Measurements from ENCODE around the gene TMEM203. TPM values are rescaled to one million over a fixed set of nuclear protein-coding genes. Genes with fewer than 3 reads are reported as not detected.

TMEM203 gene
- total and polyA plus RNA-seq, 9 donors: 29.2 to 40.8 (median 37.5) TPM

GRCh38 chr9:137216188-137216965, 10.9 kb upstream of the TMEM203 start:
- H3K27me3 ChIP-seq: no peaks in the 10 kb centered on the region
- no peak overlapping the region for H3K4me3 ChIP-seq
- H3K9me3 ChIP-seq: no peaks in the 10 kb centered on the region
- no peak for DNase-seq
- H3K27ac ChIP-seq: no peak overlapping the region
- peaks cover 5% of the 10 kb centered on the region for H3K4me1 ChIP-seq (ENCODE audit: insufficient read depth)
- H3K36me3 ChIP-seq: no peaks in the 10 kb centered on the region
- intact Hi-C loops (cut with DNase I): no loop called here
- TF ChIP-seq POLR2A (IDR thresholded peaks at IDR 0.05) (no peak), CTCF (IDR thresholded peaks at IDR 0.05) (no peak), EP300 (IDR thresholded peaks at IDR 0.05) (no peak)
- WGBS, 3 donors: 84 to 90% (median 87%) methylated on average over 29 to 30 of the region's 30 CpGs

GRCh38 chr9:137215196-137215986, 9.9 kb upstream of the TMEM203 start:
- intact Hi-C loops (cut with DNase I): no loop called here
- DNase-seq: no peak
- Histone ChIP-seq H3K4me3 (no peak overlapping the region), H3K4me1 (ENCODE audit: insufficient read depth) (peaks cover 5% of the 10 kb centered on the region), H3K27me3 (no peaks in the 10 kb centered on the region), H3K36me3 (no peaks in the 10 kb centered on the region), H3K27ac (no peak overlapping the region), H3K9me3 (no peaks in the 10 kb centered on the region)
- TF ChIP-seq EP300 (IDR thresholded peaks at IDR 0.05) (no peak), CTCF (IDR thresholded peaks at IDR 0.05) (no peak), POLR2A (IDR thresholded peaks at IDR 0.05) (no peak)
- 89 to 91% (median 90%) methylated on average over 21 to 22 of the region's 22 CpGs for WGBS, 3 donors

- H3K4me3 ChIP-seq: no peak overlapping the region
- no peaks in the 10 kb centered on the region for H3K36me3 ChIP-seq
- H3K27ac ChIP-seq: no peak overlapping the region
- 75 to 79% (median 77%) methylated on average over 19 of the region's 19 CpGs for WGBS, 3 donors
- H3K27me3 ChIP-seq: no peaks in the 10 kb centered on the region
- intact Hi-C loops (cut with DNase I): no loop called here
- no peaks in the 10 kb centered on the region for H3K9me3 ChIP-seq
- H3K4me1 ChIP-seq (ENCODE audit: insufficient read depth): peaks cover 5% of the 10 kb centered on the region
- DNase-seq: no peak
- TF ChIP-seq EP300 (IDR thresholded peaks at IDR 0.05) (no peak), POLR2A (IDR thresholded peaks at IDR 0.05) (no peak), CTCF (IDR thresholded peaks at IDR 0.05) (no peak)
Measured at GRCh38 chr9:137214620-137215019, 9.2 kb upstream of the TMEM203 start.

- H3K36me3 ChIP-seq: no peaks in the 10 kb centered on the region
- WGBS, 3 donors: 83 to 85% (median 84%) methylated on average over 44 to 49 of the region's 49 CpGs
- intact Hi-C loops (cut with DNase I): no loop called here
- no peak overlapping the region for H3K27ac ChIP-seq
- no peaks in the 10 kb centered on the region for H3K9me3 ChIP-seq
- no peaks in the 10 kb centered on the region for H3K27me3 ChIP-seq
- DNase-seq: no peak
- peaks cover 5% of the 10 kb centered on the region for H3K4me1 ChIP-seq (ENCODE audit: insufficient read depth)
- TF ChIP-seq EP300 (IDR thresholded peaks at IDR 0.05) (no peak), CTCF (IDR thresholded peaks at IDR 0.05) (no peak), POLR2A (IDR thresholded peaks at IDR 0.05) (no peak)
- no peak overlapping the region for H3K4me3 ChIP-seq
Measured at GRCh38 chr9:137213160-137214060, 8.0 kb upstream of the TMEM203 start.

Data from ovary (tissue), 9 donors.